ENCODE results near the gene BABAM2.

DNA sequence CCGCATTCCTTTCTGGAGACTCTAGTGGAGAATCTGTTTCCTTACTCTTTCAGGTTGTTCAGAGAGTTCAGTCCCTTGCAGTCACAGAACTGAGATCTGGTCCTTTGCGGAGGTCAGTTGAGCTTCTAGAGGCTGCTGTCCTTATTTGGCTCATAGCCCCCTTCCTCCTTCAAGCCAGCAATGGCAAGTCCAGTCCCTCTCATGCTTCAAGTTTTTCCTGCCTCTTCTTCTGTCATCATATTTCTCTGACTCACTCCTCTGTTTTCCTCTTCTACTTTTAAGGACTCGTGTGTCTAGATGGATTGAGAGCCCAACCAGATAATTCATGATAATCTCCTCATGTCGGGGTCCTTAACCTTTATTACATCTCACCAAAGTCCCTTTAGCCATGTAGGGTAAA is 328.6 kb downstream of the BABAM2 start:
- TF ChIP-seq, protein P1, sequence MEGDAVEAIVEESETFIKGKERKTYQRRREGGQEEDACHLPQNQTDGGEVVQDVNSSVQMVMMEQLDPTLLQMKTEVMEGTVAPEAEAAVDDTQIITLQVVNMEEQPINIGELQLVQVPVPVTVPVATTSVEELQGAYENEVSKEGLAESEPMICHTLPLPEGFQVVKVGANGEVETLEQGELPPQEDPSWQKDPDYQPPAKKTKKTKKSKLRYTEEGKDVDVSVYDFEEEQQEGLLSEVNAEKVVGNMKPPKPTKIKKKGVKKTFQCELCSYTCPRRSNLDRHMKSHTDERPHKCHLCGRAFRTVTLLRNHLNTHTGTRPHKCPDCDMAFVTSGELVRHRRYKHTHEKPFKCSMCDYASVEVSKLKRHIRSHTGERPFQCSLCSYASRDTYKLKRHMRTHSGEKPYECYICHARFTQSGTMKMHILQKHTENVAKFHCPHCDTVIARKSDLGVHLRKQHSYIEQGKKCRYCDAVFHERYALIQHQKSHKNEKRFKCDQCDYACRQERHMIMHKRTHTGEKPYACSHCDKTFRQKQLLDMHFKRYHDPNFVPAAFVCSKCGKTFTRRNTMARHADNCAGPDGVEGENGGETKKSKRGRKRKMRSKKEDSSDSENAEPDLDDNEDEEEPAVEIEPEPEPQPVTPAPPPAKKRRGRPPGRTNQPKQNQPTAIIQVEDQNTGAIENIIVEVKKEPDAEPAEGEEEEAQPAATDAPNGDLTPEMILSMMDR (IDR thresholded peaks at IDR 0.05), result no peak
- no peak for TF ChIP-seq POLR2A (IDR thresholded peaks at IDR 0.05)

Data from thyroid gland (tissue), 4 donors.